GM12878 (cell line): ENCODE measurements around the gene PEX26.

ENCODE experiments used
- BHLHE40 ChIP-seq, 2 experiments: fragments of 450-650 bp in 1 of 2; IDR thresholded peaks; 2 replicates each; pipeline ENCODE4 v1.6.1; 2011 to 2017; ENCODE audit warnings: low read depth in 2 of 2, borderline replicate concordance in 1 of 2, improper control_type of control experiment in 1 of 2, low read length in 1 of 2, mild to moderate bottlenecking in 1 of 2
- CBFB ChIP-seq: IDR thresholded peaks from 2 replicates; pipeline ENCODE4 v1.6.1; 2016; ENCODE audit warnings: antibody characterized with exemption, low read depth
- CEBPB ChIP-seq, 2 experiments: fragments of 150-350 bp in 1 of 2; IDR thresholded peaks; 2 replicates each; pipeline ENCODE4 v1.6.1; 2012 to 2014; ENCODE audit warnings: low read depth in 2 of 2, low read length in 2 of 2, borderline replicate concordance in 1 of 2, inconsistent platforms in 1 of 2
- CHD4 ChIP-seq: fragments of 200-600 bp; sonication (generic); IDR thresholded peaks from 2 replicates; pipeline ENCODE4 v1.6.1; 2016; ENCODE audit warnings: mild to moderate bottlenecking
- CREB1 ChIP-seq: IDR thresholded peaks from 2 replicates; pipeline ENCODE4 v1.6.1; 2012; ENCODE audit warnings: low read depth, mild to moderate bottlenecking, inconsistent platforms
- MYC ChIP-seq: IDR thresholded peaks from 2 replicates; pipeline ENCODE4 v1.6.1; 2011; ENCODE audit warnings: mild to moderate bottlenecking, low read length, moderate library complexity, inconsistent platforms; ENCODE audit not compliant: insufficient read depth, insufficient replicate concordance, insufficient read length, severe bottlenecking
- SIN3A ChIP-seq: IDR thresholded peaks from 2 replicates; pipeline ENCODE4 v1.6.1; 2012; ENCODE audit warnings: low read depth, low read length, improper control_type of control experiment
- ZNF274 ChIP-seq: IDR thresholded peaks from one replicate; pipeline ENCODE4 v1.8.0; 2011; ENCODE audit not compliant: insufficient read length, insufficient read depth
- TF ChIP-seq, protein P1 (sequence below), 3 experiments: IDR thresholded peaks in 2 of 3; conservative IDR thresholded peaks in 1 of 3; 2 replicates each; pipeline ENCODE4 v1.5.1; 2011; ENCODE audit warnings: low read depth in 3 of 3, low read length in 3 of 3, mild to moderate bottlenecking in 3 of 3, control low read depth in 2 of 3, moderate library complexity in 2 of 3, inconsistent platforms in 1 of 3, mixed read lengths in 1 of 3; ENCODE audit not compliant: control insufficient read depth in 2 of 3, insufficient read depth in 1 of 3; ENCODE audit errors: extremely low read depth in 1 of 3
- TF ChIP-seq, protein P2 (sequence below): fragments of 450-650 bp; IDR thresholded peaks from 2 replicates; pipeline ENCODE4 v1.6.1; 2017; ENCODE audit warnings: mild to moderate bottlenecking, low read depth, inconsistent platforms; ENCODE audit not compliant: poor library complexity, severe bottlenecking
- TF ChIP-seq, protein P3 (sequence below): IDR thresholded peaks from 2 replicates; pipeline ENCODE4 v1.6.1; 2011; ENCODE audit warnings: mild to moderate bottlenecking, low read depth, low read length, moderate library complexity; ENCODE audit not compliant: insufficient replicate concordance
- TF ChIP-seq, protein P4 (sequence below): IDR thresholded peaks from 2 replicates; pipeline ENCODE4 v1.6.1; 2012; ENCODE audit warnings: low read depth, low read length, improper control_type of control experiment
- TF ChIP-seq, protein P5 (sequence below): fragments of 150-350 bp; IDR thresholded peaks from 2 replicates; pipeline ENCODE4 v1.6.1; 2014; ENCODE audit warnings: mild to moderate bottlenecking, low read depth, low read length
- TF ChIP-seq, protein P6 (sequence below): fragments of 450-650 bp; IDR thresholded peaks from 2 replicates; pipeline ENCODE4 v1.6.1; 2014; ENCODE audit warnings: mild to moderate bottlenecking

DNA sequence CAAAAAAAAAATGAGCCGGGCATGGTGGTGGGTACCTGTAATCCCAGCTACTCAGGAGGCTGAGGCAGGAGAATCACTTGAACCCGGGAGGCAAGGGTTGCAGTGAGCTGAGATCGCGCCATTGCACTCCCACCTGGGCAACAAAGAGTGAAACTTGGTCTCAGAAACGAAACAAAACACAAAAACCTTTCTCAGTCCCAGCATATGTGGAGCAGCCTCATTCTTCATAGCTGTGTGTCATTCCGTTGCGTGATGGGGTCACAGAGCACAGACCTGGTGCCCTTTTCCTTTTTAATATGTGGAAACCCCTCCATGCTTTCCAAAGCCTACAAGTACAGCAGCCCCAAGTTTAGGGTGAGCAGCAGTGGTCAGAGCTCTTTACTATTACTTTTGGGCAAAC lies 13.7 kb downstream of the PEX26 start:
- no peak for TF ChIP-seq ZNF274
- TF ChIP-seq, protein P1, sequence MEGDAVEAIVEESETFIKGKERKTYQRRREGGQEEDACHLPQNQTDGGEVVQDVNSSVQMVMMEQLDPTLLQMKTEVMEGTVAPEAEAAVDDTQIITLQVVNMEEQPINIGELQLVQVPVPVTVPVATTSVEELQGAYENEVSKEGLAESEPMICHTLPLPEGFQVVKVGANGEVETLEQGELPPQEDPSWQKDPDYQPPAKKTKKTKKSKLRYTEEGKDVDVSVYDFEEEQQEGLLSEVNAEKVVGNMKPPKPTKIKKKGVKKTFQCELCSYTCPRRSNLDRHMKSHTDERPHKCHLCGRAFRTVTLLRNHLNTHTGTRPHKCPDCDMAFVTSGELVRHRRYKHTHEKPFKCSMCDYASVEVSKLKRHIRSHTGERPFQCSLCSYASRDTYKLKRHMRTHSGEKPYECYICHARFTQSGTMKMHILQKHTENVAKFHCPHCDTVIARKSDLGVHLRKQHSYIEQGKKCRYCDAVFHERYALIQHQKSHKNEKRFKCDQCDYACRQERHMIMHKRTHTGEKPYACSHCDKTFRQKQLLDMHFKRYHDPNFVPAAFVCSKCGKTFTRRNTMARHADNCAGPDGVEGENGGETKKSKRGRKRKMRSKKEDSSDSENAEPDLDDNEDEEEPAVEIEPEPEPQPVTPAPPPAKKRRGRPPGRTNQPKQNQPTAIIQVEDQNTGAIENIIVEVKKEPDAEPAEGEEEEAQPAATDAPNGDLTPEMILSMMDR (IDR thresholded peaks at IDR 0.05 in 2 of 3, conservative IDR thresholded peaks at IDR 0.05 in 1 of 3; ENCODE audit: control insufficient read depth in 2 of 3, extremely low read depth in 1 of 3, insufficient read depth in 1 of 3, low read depth in 3 of 3, low read length in 3 of 3) = no peak
- TF ChIP-seq CREB1 = no peak
- no peak for TF ChIP-seq CHD4
- TF ChIP-seq, protein P2, sequence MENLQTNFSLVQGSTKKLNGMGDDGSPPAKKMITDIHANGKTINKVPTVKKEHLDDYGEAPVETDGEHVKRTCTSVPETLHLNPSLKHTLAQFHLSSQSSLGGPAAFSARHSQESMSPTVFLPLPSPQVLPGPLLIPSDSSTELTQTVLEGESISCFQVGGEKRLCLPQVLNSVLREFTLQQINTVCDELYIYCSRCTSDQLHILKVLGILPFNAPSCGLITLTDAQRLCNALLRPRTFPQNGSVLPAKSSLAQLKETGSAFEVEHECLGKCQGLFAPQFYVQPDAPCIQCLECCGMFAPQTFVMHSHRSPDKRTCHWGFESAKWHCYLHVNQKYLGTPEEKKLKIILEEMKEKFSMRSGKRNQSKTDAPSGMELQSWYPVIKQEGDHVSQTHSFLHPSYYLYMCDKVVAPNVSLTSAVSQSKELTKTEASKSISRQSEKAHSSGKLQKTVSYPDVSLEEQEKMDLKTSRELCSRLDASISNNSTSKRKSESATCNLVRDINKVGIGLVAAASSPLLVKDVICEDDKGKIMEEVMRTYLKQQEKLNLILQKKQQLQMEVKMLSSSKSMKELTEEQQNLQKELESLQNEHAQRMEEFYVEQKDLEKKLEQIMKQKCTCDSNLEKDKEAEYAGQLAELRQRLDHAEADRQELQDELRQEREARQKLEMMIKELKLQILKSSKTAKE = no peak
- TF ChIP-seq CEBPB (IDR thresholded peaks at IDR 0.05; ENCODE audit: borderline replicate concordance in 1 of 2, low read depth in 2 of 2, low read length in 2 of 2) = no peak
- no peak for TF ChIP-seq SIN3A
- TF ChIP-seq MYC = no peak
- TF ChIP-seq, protein P3, sequence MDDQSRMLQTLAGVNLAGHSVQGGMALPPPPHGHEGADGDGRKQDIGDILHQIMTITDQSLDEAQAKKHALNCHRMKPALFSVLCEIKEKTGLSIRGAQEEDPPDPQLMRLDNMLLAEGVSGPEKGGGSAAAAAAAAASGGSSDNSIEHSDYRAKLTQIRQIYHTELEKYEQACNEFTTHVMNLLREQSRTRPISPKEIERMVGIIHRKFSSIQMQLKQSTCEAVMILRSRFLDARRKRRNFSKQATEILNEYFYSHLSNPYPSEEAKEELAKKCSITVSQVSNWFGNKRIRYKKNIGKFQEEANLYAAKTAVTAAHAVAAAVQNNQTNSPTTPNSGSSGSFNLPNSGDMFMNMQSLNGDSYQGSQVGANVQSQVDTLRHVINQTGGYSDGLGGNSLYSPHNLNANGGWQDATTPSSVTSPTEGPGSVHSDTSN = no peak
- TF ChIP-seq CBFB = no peak
- TF ChIP-seq, protein P4, sequence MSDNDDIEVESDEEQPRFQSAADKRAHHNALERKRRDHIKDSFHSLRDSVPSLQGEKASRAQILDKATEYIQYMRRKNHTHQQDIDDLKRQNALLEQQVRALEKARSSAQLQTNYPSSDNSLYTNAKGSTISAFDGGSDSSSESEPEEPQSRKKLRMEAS = no peak
- TF ChIP-seq, protein P5, sequence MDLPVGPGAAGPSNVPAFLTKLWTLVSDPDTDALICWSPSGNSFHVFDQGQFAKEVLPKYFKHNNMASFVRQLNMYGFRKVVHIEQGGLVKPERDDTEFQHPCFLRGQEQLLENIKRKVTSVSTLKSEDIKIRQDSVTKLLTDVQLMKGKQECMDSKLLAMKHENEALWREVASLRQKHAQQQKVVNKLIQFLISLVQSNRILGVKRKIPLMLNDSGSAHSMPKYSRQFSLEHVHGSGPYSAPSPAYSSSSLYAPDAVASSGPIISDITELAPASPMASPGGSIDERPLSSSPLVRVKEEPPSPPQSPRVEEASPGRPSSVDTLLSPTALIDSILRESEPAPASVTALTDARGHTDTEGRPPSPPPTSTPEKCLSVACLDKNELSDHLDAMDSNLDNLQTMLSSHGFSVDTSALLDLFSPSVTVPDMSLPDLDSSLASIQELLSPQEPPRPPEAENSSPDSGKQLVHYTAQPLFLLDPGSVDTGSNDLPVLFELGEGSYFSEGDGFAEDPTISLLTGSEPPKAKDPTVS = no peak
- no peak for TF ChIP-seq BHLHE40 (IDR thresholded peaks at IDR 0.05; ENCODE audit: borderline replicate concordance in 1 of 2, low read depth in 2 of 2, low read length in 1 of 2)
- TF ChIP-seq, protein P6, sequence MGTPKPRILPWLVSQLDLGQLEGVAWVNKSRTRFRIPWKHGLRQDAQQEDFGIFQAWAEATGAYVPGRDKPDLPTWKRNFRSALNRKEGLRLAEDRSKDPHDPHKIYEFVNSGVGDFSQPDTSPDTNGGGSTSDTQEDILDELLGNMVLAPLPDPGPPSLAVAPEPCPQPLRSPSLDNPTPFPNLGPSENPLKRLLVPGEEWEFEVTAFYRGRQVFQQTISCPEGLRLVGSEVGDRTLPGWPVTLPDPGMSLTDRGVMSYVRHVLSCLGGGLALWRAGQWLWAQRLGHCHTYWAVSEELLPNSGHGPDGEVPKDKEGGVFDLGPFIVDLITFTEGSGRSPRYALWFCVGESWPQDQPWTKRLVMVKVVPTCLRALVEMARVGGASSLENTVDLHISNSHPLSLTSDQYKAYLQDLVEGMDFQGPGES = no peak
